VCaP (cell line): ENCODE results near the gene SPAG6.

Experiments used
- H3K27ac ChIP-seq: fragments of 450-650 bp; 2 replicates; pipeline ENCODE4 v1.5.1; 2017
- TF ChIP-seq, protein P1 (sequence below): fragments of 450-650 bp; conservative IDR thresholded peaks from 2 replicates; pipeline ENCODE4 v1.5.1; 2017; ENCODE audit warnings: mild to moderate bottlenecking, moderate library complexity

The SPAG6 gene

GRCh38 chr10:22460101-22460500 is 114.8 kb downstream of the SPAG6 start:
- H3K27ac ChIP-seq, result no peak overlapping the region
- TF ChIP-seq, protein P1, sequence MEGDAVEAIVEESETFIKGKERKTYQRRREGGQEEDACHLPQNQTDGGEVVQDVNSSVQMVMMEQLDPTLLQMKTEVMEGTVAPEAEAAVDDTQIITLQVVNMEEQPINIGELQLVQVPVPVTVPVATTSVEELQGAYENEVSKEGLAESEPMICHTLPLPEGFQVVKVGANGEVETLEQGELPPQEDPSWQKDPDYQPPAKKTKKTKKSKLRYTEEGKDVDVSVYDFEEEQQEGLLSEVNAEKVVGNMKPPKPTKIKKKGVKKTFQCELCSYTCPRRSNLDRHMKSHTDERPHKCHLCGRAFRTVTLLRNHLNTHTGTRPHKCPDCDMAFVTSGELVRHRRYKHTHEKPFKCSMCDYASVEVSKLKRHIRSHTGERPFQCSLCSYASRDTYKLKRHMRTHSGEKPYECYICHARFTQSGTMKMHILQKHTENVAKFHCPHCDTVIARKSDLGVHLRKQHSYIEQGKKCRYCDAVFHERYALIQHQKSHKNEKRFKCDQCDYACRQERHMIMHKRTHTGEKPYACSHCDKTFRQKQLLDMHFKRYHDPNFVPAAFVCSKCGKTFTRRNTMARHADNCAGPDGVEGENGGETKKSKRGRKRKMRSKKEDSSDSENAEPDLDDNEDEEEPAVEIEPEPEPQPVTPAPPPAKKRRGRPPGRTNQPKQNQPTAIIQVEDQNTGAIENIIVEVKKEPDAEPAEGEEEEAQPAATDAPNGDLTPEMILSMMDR, result no peak

DNA sequence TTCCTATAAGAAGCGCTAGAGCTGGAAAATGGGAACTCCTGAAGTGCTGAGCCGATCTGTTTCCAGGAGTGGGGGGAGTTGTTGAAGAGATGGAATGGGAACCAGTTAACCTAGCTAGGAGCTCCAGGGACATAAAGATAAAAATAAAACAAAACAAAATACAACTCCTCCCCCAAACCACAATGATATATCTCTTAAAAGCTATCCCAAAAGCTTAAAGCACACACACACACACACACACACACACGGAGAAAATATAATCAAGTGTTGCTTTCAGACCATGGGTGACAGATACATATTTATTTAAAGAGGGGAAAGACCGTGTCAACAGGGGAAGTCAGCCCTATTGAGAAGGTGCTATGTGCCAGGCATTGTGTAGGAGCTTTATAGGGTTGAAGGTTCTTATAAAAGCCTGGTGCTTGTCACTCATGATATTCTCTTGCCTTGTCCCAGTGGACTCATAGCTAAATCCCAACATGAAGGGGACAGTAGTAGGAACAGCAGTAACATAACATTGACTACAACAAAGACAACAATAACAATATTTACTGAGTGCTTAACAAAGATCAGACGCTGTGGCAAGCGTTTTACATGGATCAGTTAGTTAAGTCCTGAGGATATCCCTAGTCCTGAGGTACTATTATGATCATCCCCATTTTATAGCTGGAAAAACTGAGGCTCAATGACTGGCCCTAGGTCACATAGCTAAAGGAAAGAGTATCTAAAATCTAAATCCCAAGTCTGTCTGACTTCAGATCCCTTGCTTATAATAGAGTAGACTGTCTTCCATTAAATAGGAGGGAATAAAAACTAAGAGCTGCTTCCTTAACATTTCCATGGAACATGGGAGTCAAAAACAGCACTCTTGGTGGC is 115.5 kb downstream of the SPAG6 start:
- TF ChIP-seq, protein P1, result no peak
- no peak overlapping the region for H3K27ac ChIP-seq

- TF ChIP-seq, protein P1, result no peak
- H3K27ac ChIP-seq, result no peak overlapping the region
These were observed 116.6 kb downstream of the SPAG6 start for GRCh38 chr10:22461891-22462290.

DNA sequence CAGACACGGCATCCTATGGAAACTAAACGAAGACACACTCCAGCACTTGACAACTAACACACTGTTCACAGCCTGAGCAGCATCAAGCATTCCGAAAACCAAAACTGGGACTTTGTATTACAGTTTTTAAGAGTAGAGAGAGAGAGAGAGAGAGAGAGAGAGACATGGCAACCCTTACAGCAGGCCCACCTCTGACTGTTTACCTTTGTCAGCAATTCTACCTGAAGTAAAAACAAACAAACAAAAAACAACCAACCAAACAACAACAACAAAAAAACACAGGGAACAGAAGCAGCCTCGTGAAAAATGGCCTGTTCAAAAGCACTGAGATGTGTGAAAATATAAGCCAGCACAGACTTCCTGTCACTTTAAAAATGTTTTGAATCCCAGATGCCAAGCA is 118.0 kb downstream of the SPAG6 start:
- TF ChIP-seq, protein P1, result no peak
- H3K27ac ChIP-seq, result no peak overlapping the region

- H3K27ac ChIP-seq, result no peak overlapping the region
- TF ChIP-seq, protein P1, result no peak
These were observed 119.8 kb downstream of the SPAG6 start for GRCh38 chr10:22464966-22465629.

- TF ChIP-seq, protein P1, result no peak
- H3K27ac ChIP-seq, result no peak overlapping the region
These were observed 121.6 kb downstream of the SPAG6 start for GRCh38 chr10:22466763-22467334.
